ENCODE measurements around the gene MAP4K2. TPM values are rescaled to one million over a fixed set of nuclear protein-coding genes. Genes with fewer than 3 reads are reported as not detected.

Gene MAP4K2
- total and polyA plus RNA-seq, 7 donors, result 3.0 to 6.7 (median 4.5) TPM

GRCh38 chr11:64832467-64833197 is 29.6 kb upstream of the MAP4K2 start:
- no peaks in the 10 kb centered on the region for H3K36me3 ChIP-seq (ENCODE audit: insufficient read depth in 1 of 2, low read depth in 1 of 2)
- no peaks in the 10 kb centered on the region for H3K4me1 ChIP-seq
- intact Hi-C loops (cut with DNase I), result no loop called here
- no peak for TF ChIP-seq CTCF (IDR thresholded peaks at IDR 0.05)
- no peak overlapping the region for H3K27ac ChIP-seq
- no peaks in the 10 kb centered on the region for H3K27me3 ChIP-seq (ENCODE audit: insufficient read depth in 3 of 3, low read length in 2 of 3)
- WGBS, 3 donors, result 94 to 96% (median 95%) methylated on average over 20 to 21 of the region's 21 CpGs
- no peaks in the 10 kb centered on the region for H3K9me3 ChIP-seq
- peak in 1 of 2 donors; percentile 47 for DNase-seq
- no peak overlapping the region for H3K4me3 ChIP-seq
- ATAC-seq, result no peak

GRCh38 chr11:64831411-64831891 is 28.4 kb upstream of the MAP4K2 start:
- Histone ChIP-seq H3K9me3 (no peaks in the 10 kb centered on the region), H3K27me3 (ENCODE audit: insufficient read depth in 3 of 3, low read length in 2 of 3) (no peaks in the 10 kb centered on the region), H3K36me3 (ENCODE audit: insufficient read depth in 1 of 2, low read depth in 1 of 2) (no peaks in the 10 kb centered on the region), H3K27ac (no peak overlapping the region), H3K4me3 (no peak overlapping the region), H3K4me1 (no peaks in the 10 kb centered on the region)
- TF ChIP-seq CTCF (IDR thresholded peaks at IDR 0.05), result no peak
- DNase-seq, result no peak
- WGBS, 3 donors, result 65 to 69% (median 68%) methylated on average over 24 of the region's 24 CpGs
- intact Hi-C loops (cut with DNase I), result no loop called here
- ATAC-seq, result no peak

- no peak for TF ChIP-seq CTCF (IDR thresholded peaks at IDR 0.05)
- intact Hi-C loops (cut with DNase I), result no loop called here
Measured at GRCh38 chr11:64829536-64830251, 26.7 kb upstream of the MAP4K2 start.

GRCh38 chr11:64827451-64827839 is 24.4 kb upstream of the MAP4K2 start:
- Histone ChIP-seq H3K4me3 (peak overlapping the region; percentile 38), H3K27ac (no peak overlapping the region), H3K27me3 (ENCODE audit: insufficient read depth in 3 of 3, low read length in 2 of 3) (no peaks in the 10 kb centered on the region), H3K9me3 (no peaks in the 10 kb centered on the region), H3K4me1 (no peaks in the 10 kb centered on the region), H3K36me3 (ENCODE audit: insufficient read depth in 1 of 2, low read depth in 1 of 2) (no peaks in the 10 kb centered on the region)
- DNase-seq (no peak), ATAC-seq (peak in 1 of 4 donors; percentile 23)
- no peak for TF ChIP-seq CTCF (IDR thresholded peaks at IDR 0.05)
- intact Hi-C loops (cut with DNase I), result no loop called here
- 74 to 82% (median 75%) methylated on average over 22 of the region's 22 CpGs for WGBS, 3 donors

More at GRCh38 chr11:64829536-64830251, 26.7 kb upstream of the MAP4K2 start:
- WGBS, 3 donors, result 73 to 81% (median 80%) methylated on average over 33 to 43 of the region's 43 CpGs
- H3K27me3 ChIP-seq (ENCODE audit: insufficient read depth in 3 of 3, low read length in 2 of 3), result no peaks in the 10 kb centered on the region
- no peak overlapping the region for H3K27ac ChIP-seq
- H3K4me3 ChIP-seq, result no peak overlapping the region
- no peaks in the 10 kb centered on the region for H3K4me1 ChIP-seq
- no peak for ATAC-seq
- H3K36me3 ChIP-seq (ENCODE audit: insufficient read depth in 1 of 2, low read depth in 1 of 2), result no peaks in the 10 kb centered on the region
- no peak for DNase-seq
- no peaks in the 10 kb centered on the region for H3K9me3 ChIP-seq

Data from psoas muscle (tissue), 8 donors.